Measurements from ENCODE around the gene RPS6KA4. TPM values are rescaled to one million over a fixed set of nuclear protein-coding genes. Genes with fewer than 3 reads are reported as not detected.
"Not testable (repeated sequence)": the region's sequence is repeated elsewhere in the genome, so short reads cannot be mapped to it uniquely, and the experiment has no call there.

Gene RPS6KA4
- total RNA-seq, 4 donors from 2014 or later = 23.7 to 34.3 (median 26.2) TPM

GRCh38 chr11:64321533-64321932 is 37.4 kb upstream of the RPS6KA4 start:
- H3K4me1 ChIP-seq = peaks cover 0 to 23% (median 10%) of the 10 kb centered on the region in 4 donors
- DNase-seq (ENCODE audit: low spot score in 2 of 2) = no peak
- H3K9me3 ChIP-seq = no peaks in the 10 kb centered on the region
- TF ChIP-seq EP300 (IDR thresholded peaks at IDR 0.05) (no peak), POLR2A (IDR thresholded peaks at IDR 0.05) (no peak)
- peak overlapping the region in 1 of 4 donors; percentile 40 for H3K27ac ChIP-seq
- 82 to 89% methylated on average over 5 of the region's 5 CpGs for WGBS, 2 donors
- H3K4me3 ChIP-seq = no peak overlapping the region
- H3K36me3 ChIP-seq = peaks cover 0 to 41% (median 11%) of the 10 kb centered on the region in 3 donors
- no peaks in the 10 kb centered on the region for H3K27me3 ChIP-seq

DNA sequence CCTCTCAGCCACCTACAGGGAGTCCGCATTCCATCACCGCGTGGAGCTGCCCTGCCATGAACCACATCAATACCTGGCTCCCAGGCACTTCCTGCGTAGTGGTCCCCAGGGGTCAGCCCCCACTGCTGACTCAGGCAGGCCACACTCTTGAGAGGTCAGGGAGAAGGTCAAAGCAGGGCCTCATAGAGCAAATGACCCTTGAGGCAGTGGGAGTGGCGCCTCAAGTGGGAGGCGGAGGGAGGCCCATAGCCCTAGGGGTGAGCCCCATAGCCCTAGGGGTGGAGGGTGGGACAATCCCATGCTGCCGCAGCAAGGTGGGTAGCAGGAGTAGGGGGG is 36.1 kb upstream of the RPS6KA4 start:
- Histone ChIP-seq H3K9me3 (peaks cover 0 to 5% (median 0%) of the 10 kb centered on the region in 4 donors), H3K4me1 (peaks cover 0 to 18% (median 7%) of the 10 kb centered on the region in 4 donors), H3K4me3 (no peak overlapping the region), H3K27ac (no peak overlapping the region), H3K27me3 (no peaks in the 10 kb centered on the region), H3K36me3 (peaks cover 0 to 41% (median 11%) of the 10 kb centered on the region in 3 donors)
- DNase-seq (ENCODE audit: low spot score in 2 of 2) = no peak
- TF ChIP-seq EP300 (IDR thresholded peaks at IDR 0.05) (no peak), POLR2A (IDR thresholded peaks at IDR 0.05) (no peak)
- TF ChIP-seq, protein P1, sequence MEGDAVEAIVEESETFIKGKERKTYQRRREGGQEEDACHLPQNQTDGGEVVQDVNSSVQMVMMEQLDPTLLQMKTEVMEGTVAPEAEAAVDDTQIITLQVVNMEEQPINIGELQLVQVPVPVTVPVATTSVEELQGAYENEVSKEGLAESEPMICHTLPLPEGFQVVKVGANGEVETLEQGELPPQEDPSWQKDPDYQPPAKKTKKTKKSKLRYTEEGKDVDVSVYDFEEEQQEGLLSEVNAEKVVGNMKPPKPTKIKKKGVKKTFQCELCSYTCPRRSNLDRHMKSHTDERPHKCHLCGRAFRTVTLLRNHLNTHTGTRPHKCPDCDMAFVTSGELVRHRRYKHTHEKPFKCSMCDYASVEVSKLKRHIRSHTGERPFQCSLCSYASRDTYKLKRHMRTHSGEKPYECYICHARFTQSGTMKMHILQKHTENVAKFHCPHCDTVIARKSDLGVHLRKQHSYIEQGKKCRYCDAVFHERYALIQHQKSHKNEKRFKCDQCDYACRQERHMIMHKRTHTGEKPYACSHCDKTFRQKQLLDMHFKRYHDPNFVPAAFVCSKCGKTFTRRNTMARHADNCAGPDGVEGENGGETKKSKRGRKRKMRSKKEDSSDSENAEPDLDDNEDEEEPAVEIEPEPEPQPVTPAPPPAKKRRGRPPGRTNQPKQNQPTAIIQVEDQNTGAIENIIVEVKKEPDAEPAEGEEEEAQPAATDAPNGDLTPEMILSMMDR (IDR thresholded peaks at IDR 0.05) = no peak
- WGBS, 2 donors = 45 to 69% methylated on average over 2 to 7 of the region's 7 CpGs

DNA sequence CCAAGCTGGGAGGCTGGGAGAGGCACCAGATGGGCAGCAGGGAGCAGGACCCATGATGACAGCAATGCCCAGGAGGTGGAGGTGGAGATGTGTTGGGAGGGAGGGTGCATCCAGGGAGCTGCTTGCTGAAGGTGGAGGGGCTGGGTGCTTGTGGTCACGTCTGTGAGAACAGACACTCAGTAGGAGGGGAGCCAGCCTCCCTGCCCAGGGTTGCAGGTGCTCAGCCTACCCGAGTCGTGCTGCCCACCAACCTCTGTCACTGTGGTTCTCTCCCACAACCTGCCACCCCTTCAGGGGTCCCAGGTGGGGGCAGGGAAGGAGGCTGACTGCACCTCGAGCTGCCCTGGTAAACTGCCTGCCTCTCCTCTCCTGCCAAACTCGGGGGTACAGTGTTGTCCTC is 35.6 kb upstream of the RPS6KA4 start:
- no peaks in the 10 kb centered on the region for H3K27me3 ChIP-seq
- no peak overlapping the region for H3K27ac ChIP-seq
- H3K36me3 ChIP-seq = peaks cover 0 to 41% (median 11%) of the 10 kb centered on the region in 3 donors
- peaks cover 0 to 18% (median 7%) of the 10 kb centered on the region in 4 donors for H3K4me1 ChIP-seq
- no peak for DNase-seq (ENCODE audit: low spot score in 2 of 2)
- no peak overlapping the region for H3K4me3 ChIP-seq
- H3K9me3 ChIP-seq = peaks cover 0 to 5% (median 0%) of the 10 kb centered on the region in 4 donors
- TF ChIP-seq EP300 (IDR thresholded peaks at IDR 0.05) (no peak), POLR2A (IDR thresholded peaks at IDR 0.05) (no peak)
- TF ChIP-seq, protein P1 (IDR thresholded peaks at IDR 0.05) = no peak
- WGBS, 2 donors = 34 to 57% methylated on average over 5 of the region's 5 CpGs

GRCh38 chr11:64323984-64324383 is 35.0 kb upstream of the RPS6KA4 start:
- H3K9me3 ChIP-seq; H3K27ac ChIP-seq; DNase-seq (ENCODE audit: low spot score in 2 of 2); H3K4me3 ChIP-seq; H3K27me3 ChIP-seq: not testable (repeated sequence)
- Histone ChIP-seq H3K36me3 (peaks cover 0 to 41% (median 11%) of the 10 kb centered on the region in 3 donors), H3K4me1 (peaks cover 0 to 16% (median 5%) of the 10 kb centered on the region in 4 donors)
- WGBS, 2 donors = 72 to 78% methylated on average over 4 of the region's 4 CpGs

GRCh38 chr11:64324692-64325469 is 34.1 kb upstream of the RPS6KA4 start:
- H3K27me3 ChIP-seq = no peaks in the 10 kb centered on the region
- peaks cover 0 to 16% (median 2%) of the 10 kb centered on the region in 4 donors for H3K4me1 ChIP-seq
- 80% methylated on average over 11 of the region's 11 CpGs for WGBS, 2 donors
- no peak overlapping the region for H3K27ac ChIP-seq
- TF ChIP-seq, protein P1 (IDR thresholded peaks at IDR 0.05) = no peak
- TF ChIP-seq EP300 (IDR thresholded peaks at IDR 0.05) (no peak), POLR2A (IDR thresholded peaks at IDR 0.05) (no peak)
- H3K36me3 ChIP-seq = peaks cover 0 to 34% (median 11%) of the 10 kb centered on the region in 3 donors
- no peak for DNase-seq (ENCODE audit: low spot score in 2 of 2)
- H3K9me3 ChIP-seq = peaks cover 0 to 5% (median 0%) of the 10 kb centered on the region in 4 donors
- no peak overlapping the region for H3K4me3 ChIP-seq

DNA sequence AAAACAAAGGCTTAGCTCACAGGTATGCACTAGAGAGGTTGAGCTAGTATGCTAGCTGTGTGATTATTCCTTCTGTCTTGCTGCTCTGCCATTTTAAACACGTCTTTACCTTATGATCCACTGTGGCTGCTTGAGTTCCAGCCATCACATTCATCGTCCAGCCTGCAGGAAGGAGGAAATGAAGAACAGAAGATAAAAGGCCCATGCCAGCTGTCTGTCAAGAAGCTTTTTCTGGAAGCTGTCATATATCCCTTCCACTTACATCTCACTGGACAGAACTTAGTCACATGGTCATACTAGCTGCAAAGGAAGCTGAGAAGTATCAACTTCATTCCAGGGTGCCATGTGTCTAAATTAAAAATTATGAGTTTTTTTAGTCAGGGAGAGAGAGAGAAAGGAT is 31.6 kb upstream of the RPS6KA4 start:
- peaks cover 0 to 11% (median 0%) of the 10 kb centered on the region in 3 donors for H3K36me3 ChIP-seq
- H3K4me3 ChIP-seq = no peak overlapping the region
- TF ChIP-seq, protein P1 (IDR thresholded peaks at IDR 0.05) = no peak
- TF ChIP-seq EP300 (IDR thresholded peaks at IDR 0.05) = no peak
- no peak for TF ChIP-seq POLR2A (IDR thresholded peaks at IDR 0.05)
- no peaks in the 10 kb centered on the region for H3K27me3 ChIP-seq
- 91 to 94% methylated on average over 2 of the region's 2 CpGs for WGBS, 2 donors
- no peak for DNase-seq (ENCODE audit: low spot score in 2 of 2)
- H3K4me1 ChIP-seq = peaks cover 0 to 32% (median 10%) of the 10 kb centered on the region in 4 donors
- no peak overlapping the region for H3K27ac ChIP-seq
- peaks cover 0 to 5% (median 0%) of the 10 kb centered on the region in 4 donors for H3K9me3 ChIP-seq

Data from tibial nerve (tissue), 4 donors.